Endodermal cell (in vitro differentiated cells): ENCODE results near the gene ST6GALNAC1. TPM values are rescaled to one million over a fixed set of nuclear protein-coding genes. Genes with fewer than 3 reads are reported as not detected.

ENCODE experiments used
- DNase-seq: peaks from one replicate; pipeline ENCODE4 v3.0.0-alpha.2; 2017
- H3K27ac ChIP-seq: 2 replicates; pipeline ENCODE4 v1.5.1; 2013; ENCODE audit warnings: mild to moderate bottlenecking, low read depth, low read length, moderate library complexity
- H3K27me3 ChIP-seq: 2 replicates; pipeline ENCODE4 v1.6.1; 2013; ENCODE audit warnings: mild to moderate bottlenecking, low read length, moderate library complexity; ENCODE audit not compliant: insufficient read depth, control insufficient read depth, poor library complexity, severe bottlenecking
- H3K36me3 ChIP-seq: 2 replicates; pipeline ENCODE4 v1.7.0; 2013; ENCODE audit warnings: mild to moderate bottlenecking, low read length, moderate library complexity; ENCODE audit not compliant: control insufficient read depth, insufficient read depth
- H3K4me1 ChIP-seq: one replicate; pipeline ENCODE4 v1.7.0; 2013; ENCODE audit warnings: low read length; ENCODE audit not compliant: control insufficient read depth, insufficient read depth
- H3K4me3 ChIP-seq: 2 replicates; pipeline ENCODE4 v1.5.1; 2013; ENCODE audit warnings: mild to moderate bottlenecking, low read length, moderate library complexity
- H3K9ac ChIP-seq: 2 replicates; pipeline ENCODE4 v1.6.1; 2013; ENCODE audit warnings: mild to moderate bottlenecking, low read length, moderate library complexity; ENCODE audit not compliant: poor library complexity, severe bottlenecking; ENCODE audit errors: extremely low read depth
- H3K9me3 ChIP-seq: 2 replicates; pipeline ENCODE4 v1.6.1; 2013; ENCODE audit warnings: mild to moderate bottlenecking, low read length, moderate library complexity; ENCODE audit not compliant: control insufficient read depth
- H3K27ac Mint-ChIP-seq: 2 replicates; pipeline ENCODE4 v1.8.0; 2020; ENCODE audit warnings: mixed read lengths
- H3K27me3 Mint-ChIP-seq: 2 replicates; pipeline ENCODE4 v1.8.0; 2021; ENCODE audit warnings: mild to moderate bottlenecking, mixed read lengths; ENCODE audit not compliant: insufficient read depth
- H3K36me3 Mint-ChIP-seq: 2 replicates; pipeline ENCODE4 v1.8.0; 2020; ENCODE audit warnings: low read depth, mixed read lengths
- H3K4me1 Mint-ChIP-seq: 2 replicates; pipeline ENCODE4 v1.8.0; 2020; ENCODE audit warnings: mixed read lengths
- H3K4me3 Mint-ChIP-seq: 2 replicates; pipeline ENCODE4 v1.8.0; 2020; ENCODE audit warnings: mild to moderate bottlenecking, moderate library complexity, mixed read lengths
- H3K9me3 Mint-ChIP-seq: 2 replicates; pipeline ENCODE4 v1.8.0; 2020; ENCODE audit warnings: mild to moderate bottlenecking, mixed read lengths
- whole genome bisulfite sequencing, 2 experiments: methylation state at CpG; one replicate each; pipeline versions ENCODE4 v1.1.5 to v1.1.7; 2013; ENCODE audit warnings: missing lambda C conversion rate in 2 of 2, mixed read lengths in 1 of 2; ENCODE audit not compliant: insufficient coverage in 1 of 2, insufficient read length in 1 of 2; 5-methylcytosine and 5-hydroxymethylcytosine counted together
- total RNA-seq, 2 donors: library from RNA; stranded (reverse); fragmentation: NEBNext Ultra II Directional in 1 of 2; extraction: Animal tissue kit (Norgen Biotek cat#: 25700) in 1 of 2; gene quantifications; 2 replicates in 1 of 2; 3 replicates in 1 of 2; pipeline ENCODE4 v1.2.1, GENCODE V29; 2021
- TF ChIP-seq, protein P1 (sequence below): fragments of 200-600 bp; sonication (generic); conservative IDR thresholded peaks from 2 replicates; pipeline ENCODE4 v1.5.0; 2021; ENCODE audit warnings: antibody characterized with exemption, mild to moderate bottlenecking

The ST6GALNAC1 gene
- total RNA-seq, 2 donors from 2014 or later, result not detected

DNA sequence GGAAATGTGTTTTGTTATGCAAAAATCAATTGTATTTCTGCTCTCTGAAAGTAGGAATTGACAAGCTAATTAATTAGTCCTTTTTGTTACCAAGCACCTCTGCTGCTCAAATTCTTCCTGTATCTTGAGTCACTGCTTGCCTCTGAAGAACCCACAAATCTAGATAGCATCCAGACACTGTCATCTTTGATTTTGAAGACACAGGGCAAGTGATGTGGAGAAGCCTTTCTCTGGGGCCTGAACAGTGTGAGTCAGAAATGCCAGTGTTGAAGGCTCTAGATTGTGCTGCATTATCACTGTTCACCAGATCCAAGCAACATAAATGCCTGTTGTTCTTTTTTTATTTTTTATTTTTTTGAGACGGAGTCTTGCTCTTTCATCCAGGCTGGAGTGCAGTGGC lies 10.9 kb upstream of the ST6GALNAC1 start:
- no peak for DNase-seq
- Mint-ChIP-seq H3K4me3 (no peak overlapping the region), H3K36me3 (no peaks in the 10 kb centered on the region), H3K4me1 (peaks cover 8% of the 10 kb centered on the region), H3K27ac (no peak overlapping the region), H3K9me3 (peaks cover 11% of the 10 kb centered on the region), H3K27me3 (peaks cover 7% of the 10 kb centered on the region)
- TF ChIP-seq, protein P1, sequence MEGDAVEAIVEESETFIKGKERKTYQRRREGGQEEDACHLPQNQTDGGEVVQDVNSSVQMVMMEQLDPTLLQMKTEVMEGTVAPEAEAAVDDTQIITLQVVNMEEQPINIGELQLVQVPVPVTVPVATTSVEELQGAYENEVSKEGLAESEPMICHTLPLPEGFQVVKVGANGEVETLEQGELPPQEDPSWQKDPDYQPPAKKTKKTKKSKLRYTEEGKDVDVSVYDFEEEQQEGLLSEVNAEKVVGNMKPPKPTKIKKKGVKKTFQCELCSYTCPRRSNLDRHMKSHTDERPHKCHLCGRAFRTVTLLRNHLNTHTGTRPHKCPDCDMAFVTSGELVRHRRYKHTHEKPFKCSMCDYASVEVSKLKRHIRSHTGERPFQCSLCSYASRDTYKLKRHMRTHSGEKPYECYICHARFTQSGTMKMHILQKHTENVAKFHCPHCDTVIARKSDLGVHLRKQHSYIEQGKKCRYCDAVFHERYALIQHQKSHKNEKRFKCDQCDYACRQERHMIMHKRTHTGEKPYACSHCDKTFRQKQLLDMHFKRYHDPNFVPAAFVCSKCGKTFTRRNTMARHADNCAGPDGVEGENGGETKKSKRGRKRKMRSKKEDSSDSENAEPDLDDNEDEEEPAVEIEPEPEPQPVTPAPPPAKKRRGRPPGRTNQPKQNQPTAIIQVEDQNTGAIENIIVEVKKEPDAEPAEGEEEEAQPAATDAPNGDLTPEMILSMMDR, result no peak
- Histone ChIP-seq H3K9ac (no peak overlapping the region), H3K9me3 (peaks cover 10% of the 10 kb centered on the region), H3K4me1 (peaks cover 4% of the 10 kb centered on the region), H3K27ac (no peak overlapping the region), H3K36me3 (no peaks in the 10 kb centered on the region), H3K27me3 (no peaks in the 10 kb centered on the region), H3K4me3 (no peak overlapping the region)
- 88 to 100% methylated on average over 1 of the region's 1 CpG for WGBS, 2 experiments

DNA sequence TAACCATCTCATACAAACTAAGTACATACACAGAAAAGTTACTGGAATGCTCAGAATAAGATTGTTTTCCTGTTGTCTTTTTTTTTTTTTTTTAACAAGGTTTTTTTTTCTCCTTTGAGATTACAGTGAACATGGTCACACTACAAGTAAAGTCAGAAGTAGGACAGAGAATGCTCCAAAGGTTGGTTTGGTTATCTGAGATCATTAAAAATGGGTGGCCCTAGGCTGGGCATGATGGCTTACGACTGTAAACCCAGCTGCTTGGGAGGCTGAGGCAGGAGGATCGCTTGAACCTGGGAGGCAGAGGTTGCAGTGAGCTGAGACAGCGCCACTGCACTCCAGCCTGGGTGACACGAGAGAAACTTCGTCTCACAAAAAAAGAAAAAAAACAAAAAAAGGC lies 6.9 kb upstream of the ST6GALNAC1 start:
- no peaks in the 10 kb centered on the region for H3K27me3 ChIP-seq
- Mint-ChIP-seq H3K36me3 (no peaks in the 10 kb centered on the region), H3K4me1 (no peaks in the 10 kb centered on the region), H3K27me3 (peaks cover 7% of the 10 kb centered on the region), H3K27ac (no peak overlapping the region), H3K9me3 (peaks cover 11% of the 10 kb centered on the region), H3K4me3 (no peak overlapping the region)
- H3K4me1 ChIP-seq, result no peaks in the 10 kb centered on the region
- H3K4me3 ChIP-seq, result no peak overlapping the region
- no peak overlapping the region for H3K27ac ChIP-seq
- H3K9me3 ChIP-seq, result peaks cover 10% of the 10 kb centered on the region
- no peak overlapping the region for H3K9ac ChIP-seq
- WGBS, 2 experiments, result 90 to 97% methylated on average over 2 to 5 of the region's 5 CpGs
- H3K36me3 ChIP-seq, result no peaks in the 10 kb centered on the region
- TF ChIP-seq, protein P1, result no peak
- no peak for DNase-seq

DNA sequence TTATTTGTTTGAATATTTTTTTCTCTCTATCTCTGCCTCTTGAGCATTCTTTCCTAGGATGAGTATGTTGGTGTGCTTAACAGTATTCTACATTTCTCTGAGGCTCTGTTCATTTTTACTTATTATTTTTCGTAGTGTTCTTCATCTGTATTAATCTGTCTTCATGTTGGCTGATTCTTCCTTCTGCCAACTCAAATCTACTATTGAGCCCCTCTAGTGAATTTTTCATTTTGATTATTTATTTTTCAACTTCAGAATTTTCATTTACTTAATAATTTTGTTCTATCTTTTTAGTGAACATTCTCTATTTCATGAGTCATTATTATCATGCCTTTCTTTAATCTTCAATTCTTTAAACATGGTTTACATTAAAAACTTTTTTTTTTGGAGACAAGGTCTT lies 3.2 kb upstream of the ST6GALNAC1 start:
- Mint-ChIP-seq H3K9me3 (no peaks in the 10 kb centered on the region), H3K4me3 (no peak overlapping the region), H3K4me1 (no peaks in the 10 kb centered on the region), H3K36me3 (no peaks in the 10 kb centered on the region), H3K27me3 (peaks cover 13% of the 10 kb centered on the region), H3K27ac (no peak overlapping the region)
- Histone ChIP-seq H3K27me3 (no peaks in the 10 kb centered on the region), H3K4me3 (no peak overlapping the region), H3K27ac (no peak overlapping the region), H3K9ac (no peak overlapping the region), H3K9me3 (no peaks in the 10 kb centered on the region), H3K36me3 (no peaks in the 10 kb centered on the region), H3K4me1 (no peaks in the 10 kb centered on the region)
- no peak for DNase-seq
- TF ChIP-seq, protein P1, result no peak
- WGBS, 2 experiments, result 100% methylated on average over 1 of the region's 1 CpG; no CpG with 5 or more reads in 1 of the 2 experiments
